ENCODE data around the gene PCDH10.

Gene PCDH10, protein sequence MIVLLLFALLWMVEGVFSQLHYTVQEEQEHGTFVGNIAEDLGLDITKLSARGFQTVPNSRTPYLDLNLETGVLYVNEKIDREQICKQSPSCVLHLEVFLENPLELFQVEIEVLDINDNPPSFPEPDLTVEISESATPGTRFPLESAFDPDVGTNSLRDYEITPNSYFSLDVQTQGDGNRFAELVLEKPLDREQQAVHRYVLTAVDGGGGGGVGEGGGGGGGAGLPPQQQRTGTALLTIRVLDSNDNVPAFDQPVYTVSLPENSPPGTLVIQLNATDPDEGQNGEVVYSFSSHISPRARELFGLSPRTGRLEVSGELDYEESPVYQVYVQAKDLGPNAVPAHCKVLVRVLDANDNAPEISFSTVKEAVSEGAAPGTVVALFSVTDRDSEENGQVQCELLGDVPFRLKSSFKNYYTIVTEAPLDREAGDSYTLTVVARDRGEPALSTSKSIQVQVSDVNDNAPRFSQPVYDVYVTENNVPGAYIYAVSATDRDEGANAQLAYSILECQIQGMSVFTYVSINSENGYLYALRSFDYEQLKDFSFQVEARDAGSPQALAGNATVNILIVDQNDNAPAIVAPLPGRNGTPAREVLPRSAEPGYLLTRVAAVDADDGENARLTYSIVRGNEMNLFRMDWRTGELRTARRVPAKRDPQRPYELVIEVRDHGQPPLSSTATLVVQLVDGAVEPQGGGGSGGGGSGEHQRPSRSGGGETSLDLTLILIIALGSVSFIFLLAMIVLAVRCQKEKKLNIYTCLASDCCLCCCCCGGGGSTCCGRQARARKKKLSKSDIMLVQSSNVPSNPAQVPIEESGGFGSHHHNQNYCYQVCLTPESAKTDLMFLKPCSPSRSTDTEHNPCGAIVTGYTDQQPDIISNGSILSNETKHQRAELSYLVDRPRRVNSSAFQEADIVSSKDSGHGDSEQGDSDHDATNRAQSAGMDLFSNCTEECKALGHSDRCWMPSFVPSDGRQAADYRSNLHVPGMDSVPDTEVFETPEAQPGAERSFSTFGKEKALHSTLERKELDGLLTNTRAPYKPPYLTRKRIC

GRCh38 chr4:133148690-133149363, at the start of gene PCDH10:
Gene PCDH10, plus strand, starts transcription at chr4:133149294. Its CDS starts 847 bp downstream, at chr4:133150141.
- DNase-seq: peak; percentile 67 to 82 (median 75)

- no peak for DNase-seq
Observed at GRCh38 chr4:133102043-133102442, 47.1 kb upstream of the PCDH10 start.

DNA sequence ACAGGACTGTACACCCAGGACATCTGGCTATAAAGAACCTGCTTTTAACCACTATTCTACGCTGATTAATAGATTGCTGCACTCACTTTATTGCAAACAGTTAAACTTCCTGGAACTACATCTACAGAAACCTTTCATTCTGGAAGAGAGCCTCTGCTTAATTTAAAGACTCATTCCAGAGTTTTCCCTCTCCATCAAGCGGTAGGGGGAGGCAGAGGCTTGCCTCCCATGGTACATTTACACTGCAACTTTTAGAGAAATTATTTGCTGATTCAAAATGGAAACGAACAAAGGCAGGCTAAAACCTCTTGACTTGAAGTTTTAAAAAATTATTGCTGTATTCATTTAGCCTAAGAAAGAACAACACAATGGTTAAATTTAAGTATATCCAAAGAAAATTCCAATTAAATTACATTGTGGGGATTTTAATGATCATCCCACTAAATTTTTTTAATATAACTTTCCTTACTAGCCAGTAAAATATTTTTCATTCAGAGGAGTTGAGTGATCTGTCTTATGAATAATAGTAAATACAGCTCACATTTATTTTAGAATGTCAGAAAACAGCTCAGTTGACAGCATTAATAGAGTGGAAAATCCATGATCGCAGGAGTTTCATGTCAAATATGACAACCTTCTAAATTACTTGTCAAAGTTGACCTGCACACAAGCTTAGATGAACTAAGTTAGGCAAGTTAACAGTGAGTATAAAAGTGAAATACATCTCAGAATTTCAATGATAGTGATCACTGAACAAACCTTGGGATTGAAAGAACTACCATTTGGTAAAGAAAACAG, 46.3 kb upstream of the PCDH10 start:
- DNase-seq: no peak

GRCh38 chr4:133112641-133113040, 36.5 kb upstream of the PCDH10 start:
- no peak for DNase-seq

DNA sequence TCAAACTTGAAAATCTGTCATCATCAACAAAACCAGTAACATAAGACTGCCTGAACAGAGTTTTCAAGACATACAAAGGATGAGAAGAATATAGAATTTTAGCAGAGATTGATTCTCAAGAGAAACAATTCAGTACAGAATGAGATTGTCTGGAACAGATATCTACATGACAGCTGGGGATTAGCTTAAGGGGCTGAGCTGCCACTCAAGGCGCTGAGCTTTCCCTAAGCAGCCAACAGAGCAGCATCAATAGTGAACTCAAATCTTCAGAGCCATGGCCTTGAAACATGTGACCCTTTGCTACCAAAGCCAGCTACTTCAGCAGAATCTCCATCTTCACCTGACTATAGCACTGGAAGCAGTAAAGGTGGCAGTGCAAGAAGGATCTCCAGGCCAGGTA, 24.3 kb upstream of the PCDH10 start:
- DNase-seq: no peak

DNA sequence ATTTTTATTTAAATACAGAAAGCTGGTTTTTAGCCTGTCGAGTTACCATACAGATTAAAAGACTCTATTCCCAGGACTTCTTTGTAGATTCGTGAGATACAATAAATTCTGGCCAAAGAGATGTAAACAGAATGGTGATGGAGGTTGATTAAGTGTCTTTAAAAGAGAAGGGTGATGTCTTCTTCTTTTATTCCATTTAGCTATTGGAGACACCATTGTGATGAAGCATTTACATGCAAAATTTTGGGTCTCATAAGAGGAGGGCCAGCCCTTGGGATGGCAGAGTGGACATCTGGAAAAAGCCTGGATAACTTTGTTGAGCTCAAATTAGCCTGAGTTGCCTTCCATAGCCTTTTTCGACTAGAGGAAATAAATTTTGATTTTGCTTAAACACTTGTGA, 21.6 kb upstream of the PCDH10 start:
- no peak for DNase-seq

- no peak for DNase-seq
Observed at GRCh38 chr4:133129237-133129636, 19.9 kb upstream of the PCDH10 start.

DNA sequence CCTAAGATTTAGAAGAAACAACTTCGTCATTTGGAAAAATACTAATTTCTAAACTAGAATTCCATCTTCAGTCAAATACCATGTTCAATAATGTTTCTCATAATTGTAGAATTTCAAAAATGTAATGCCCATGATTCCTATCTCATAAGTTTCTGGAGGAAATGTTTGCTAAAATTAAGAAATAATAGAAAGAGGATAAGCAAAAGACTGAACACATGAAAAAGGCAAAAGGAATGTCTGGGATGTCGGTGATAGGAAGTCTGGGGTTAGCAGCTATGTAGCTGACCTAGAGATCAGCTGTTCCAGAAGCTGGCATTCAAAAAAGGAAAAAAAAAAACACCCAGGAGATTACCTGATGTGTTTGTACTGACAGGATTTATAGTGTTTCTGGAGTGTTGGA, 18.9 kb upstream of the PCDH10 start:
- DNase-seq: no peak

DNA sequence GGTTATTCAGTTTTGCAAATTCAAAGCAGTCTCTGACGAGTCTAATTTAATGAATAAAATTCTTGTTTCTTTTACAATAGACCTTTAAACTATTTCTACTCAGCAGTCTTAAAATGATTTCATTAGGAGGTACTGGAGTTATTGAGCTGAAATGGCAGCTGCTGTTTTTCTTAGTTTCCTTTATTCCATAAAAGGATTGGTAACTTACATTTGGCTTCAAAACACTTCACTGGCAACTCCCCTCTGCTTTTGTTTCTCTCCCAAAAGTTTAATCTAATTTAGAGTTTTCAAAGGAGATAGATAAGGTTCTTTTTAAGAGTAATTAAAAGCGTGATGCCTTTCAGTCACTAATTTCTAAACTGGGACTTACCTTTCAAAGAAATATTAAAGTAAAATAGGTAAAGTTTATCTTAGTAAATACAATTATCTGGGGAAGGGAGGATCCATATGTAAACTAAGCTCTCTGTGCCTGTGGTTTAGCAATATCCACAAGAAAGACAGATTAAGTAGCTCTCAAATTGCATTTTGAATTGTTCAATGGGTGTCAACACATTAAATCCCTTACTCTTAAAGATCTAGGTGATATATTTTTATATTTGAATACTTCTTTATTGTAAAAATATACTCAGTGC, 17.1 kb upstream of the PCDH10 start:
- no peak for DNase-seq

GRCh38 chr4:133136833-133137232, 12.3 kb upstream of the PCDH10 start:
- no peak for DNase-seq

GRCh38 chr4:133137571-133137970, 11.5 kb upstream of the PCDH10 start:
- no peak for DNase-seq

- no peak for DNase-seq
Observed at GRCh38 chr4:133143775-133144430, 5.2 kb upstream of the PCDH10 start.

GRCh38 chr4:133145241-133145640, 3.9 kb upstream of the PCDH10 start:
- no peak for DNase-seq

DNA sequence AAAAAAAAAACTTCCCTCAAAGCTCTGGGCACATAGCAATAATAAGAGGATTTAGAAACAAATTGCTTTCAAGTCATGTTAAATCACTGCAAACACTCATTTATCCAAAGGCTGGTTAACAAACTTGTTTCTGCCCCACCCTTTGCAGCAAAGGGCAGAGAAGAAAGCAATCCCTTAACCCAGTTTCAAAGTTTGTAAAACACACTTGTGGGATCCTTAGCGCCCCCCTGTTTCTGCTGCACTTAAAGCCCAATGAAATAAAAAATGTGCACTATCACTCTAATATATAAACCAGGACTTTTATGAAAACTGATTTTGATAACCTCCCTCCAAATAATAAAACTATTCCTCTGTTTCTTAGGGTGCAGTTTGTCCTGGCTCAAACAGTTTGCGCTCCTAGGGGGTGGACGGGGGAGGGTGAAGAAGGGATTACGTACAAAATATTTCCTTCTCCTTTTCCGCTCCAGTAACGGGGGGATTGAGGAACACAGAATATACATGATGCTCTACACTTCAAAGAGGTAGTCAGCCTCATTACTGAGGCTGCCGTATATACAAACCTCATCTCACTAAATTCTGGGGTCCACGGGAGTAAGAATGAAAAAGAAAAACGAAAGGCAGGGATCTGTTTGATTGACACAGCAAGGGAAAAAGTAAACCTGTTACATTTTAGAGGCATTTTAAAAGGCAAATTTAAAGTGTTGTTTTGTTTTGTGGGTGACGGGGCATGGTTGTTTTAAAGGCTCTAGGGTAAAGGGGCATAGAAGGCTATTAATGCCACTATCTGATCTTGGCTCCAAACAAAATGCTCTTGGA, 3.1 kb upstream of the PCDH10 start:
- no peak for DNase-seq

GRCh38 chr4:133146574-133147241, 2.4 kb upstream of the PCDH10 start:
- DNase-seq: peak; percentile 28 to 31 (median 28)

DNA sequence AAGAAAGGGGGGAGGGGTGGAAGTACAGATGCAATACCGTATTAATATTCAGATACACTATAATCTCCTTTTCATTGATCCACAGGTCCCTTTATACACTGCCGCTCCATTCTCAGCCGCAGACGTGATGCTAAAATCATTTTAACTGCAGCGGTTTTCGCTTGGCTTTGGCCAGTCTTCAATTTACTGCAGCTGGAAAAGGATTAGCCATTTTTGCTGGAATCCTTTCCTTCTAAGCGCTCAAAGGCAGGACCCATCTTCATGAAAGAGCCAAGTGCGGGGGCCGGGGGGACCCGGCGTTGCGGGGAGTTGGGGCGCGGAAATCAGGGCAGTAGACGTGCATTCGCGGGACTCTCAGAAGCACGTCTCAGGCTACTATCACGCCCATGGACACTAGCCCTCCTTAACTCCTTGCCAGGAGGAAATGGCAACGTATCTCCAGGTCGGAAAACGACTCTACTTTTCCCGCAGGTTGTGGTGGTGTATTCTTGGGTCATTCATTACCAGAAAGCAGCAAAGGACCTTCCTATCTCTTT, 1.7 kb upstream of the PCDH10 start:
- DNase-seq: no peak

DNA sequence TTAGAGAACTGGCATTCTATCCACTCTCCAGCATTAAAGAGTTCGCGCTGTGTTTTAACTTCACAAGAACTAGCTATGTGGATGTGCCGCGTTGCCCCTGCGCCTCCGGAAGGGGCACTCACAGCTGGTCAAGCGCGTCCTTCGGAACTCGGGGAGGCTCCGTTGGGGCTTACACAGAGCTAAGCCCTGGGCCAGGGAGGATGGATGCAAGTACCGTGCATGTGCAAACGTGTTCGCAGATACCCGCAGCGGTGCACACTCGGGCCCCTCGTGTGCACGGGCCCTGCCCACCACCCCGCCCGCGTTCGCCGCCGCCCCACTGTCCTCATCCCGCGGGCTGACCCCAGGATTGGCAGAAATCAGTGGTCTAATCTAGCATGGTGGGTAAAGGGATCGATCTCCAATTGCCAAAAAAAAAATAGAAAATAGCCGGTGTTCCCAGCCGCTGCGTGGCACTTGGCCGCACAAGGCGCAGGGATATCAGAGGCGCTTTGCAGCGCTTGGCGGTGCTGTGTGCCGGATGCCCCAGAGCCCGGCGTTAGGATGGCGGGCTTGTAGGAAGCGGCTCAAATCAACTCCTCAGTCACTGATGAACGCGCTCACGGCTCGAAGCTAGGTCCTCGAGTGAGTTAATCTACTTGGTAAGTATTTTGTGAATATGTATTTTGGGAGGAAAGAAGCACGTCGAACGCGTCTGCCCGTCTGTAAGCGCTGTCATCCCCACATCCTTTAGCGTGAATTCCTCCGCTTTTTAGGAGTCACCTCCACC, 989 bp upstream of the PCDH10 start:
- no peak for DNase-seq

DNA sequence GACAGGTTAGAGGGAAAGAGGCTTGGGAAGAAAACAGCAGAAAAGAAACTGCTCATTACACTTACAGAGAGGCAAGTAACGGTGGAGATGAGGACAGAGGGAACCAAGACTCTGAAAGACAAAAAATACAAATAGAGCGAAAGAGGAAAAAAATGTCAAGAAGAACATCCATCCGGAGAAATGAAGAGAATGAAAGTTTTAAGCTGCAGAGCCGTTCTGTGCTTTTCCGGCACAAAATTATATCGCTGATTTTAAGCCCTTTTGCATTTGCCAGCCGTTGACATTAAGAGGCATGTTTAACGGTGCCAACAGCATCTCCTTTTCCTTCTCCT, 236 bp downstream of the PCDH10 start:
- DNase-seq: no peak
